NCI-H226 (cell line): ENCODE data around the gene RSPO4.

ENCODE experiments used
- DNase-seq: peaks from one replicate; pipeline ENCODE4 v3.0.0-alpha.2; 2015

The RSPO4 gene

DNA sequence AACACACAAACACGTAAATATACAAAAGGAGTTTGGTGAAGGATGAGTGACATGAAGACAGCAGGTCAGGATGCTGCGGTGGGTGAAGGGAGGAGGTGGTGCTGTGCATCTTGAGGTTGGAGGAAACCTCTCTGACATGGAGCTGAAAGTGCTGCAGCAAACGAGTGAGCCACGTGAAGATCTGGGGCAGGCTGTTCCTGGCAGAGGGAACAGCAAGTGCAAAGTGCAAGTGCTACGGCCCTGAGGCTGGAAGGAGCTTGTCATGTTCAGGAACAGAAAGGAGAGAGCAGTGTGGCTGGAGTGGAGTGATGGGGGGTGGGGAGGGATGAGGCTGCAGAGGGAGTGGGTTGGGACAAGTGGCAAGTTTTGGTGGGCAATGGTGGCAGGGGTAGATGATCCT is 61.2 kb downstream of the RSPO4 start:
- no peak for DNase-seq

DNA sequence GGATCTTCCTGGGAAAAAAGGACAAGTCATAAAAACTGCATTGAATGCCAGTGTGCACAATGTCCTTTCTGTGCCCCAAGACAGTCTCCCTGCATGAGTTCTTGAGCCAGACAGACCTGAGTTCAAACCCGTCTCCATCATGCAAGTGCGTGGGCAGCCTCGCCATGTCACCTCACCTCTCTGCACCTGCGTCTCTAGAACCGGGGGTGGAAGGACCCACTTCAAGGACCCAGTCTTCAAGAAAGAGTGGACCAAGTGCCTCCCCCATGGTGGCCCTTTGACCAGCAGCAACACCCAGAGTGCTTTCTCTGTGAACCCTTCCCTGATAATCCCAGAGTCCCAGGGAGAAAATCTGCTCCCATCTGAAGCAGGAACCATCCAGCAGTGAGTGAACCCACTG is 62.5 kb downstream of the RSPO4 start:
- DNase-seq: no peak

DNA sequence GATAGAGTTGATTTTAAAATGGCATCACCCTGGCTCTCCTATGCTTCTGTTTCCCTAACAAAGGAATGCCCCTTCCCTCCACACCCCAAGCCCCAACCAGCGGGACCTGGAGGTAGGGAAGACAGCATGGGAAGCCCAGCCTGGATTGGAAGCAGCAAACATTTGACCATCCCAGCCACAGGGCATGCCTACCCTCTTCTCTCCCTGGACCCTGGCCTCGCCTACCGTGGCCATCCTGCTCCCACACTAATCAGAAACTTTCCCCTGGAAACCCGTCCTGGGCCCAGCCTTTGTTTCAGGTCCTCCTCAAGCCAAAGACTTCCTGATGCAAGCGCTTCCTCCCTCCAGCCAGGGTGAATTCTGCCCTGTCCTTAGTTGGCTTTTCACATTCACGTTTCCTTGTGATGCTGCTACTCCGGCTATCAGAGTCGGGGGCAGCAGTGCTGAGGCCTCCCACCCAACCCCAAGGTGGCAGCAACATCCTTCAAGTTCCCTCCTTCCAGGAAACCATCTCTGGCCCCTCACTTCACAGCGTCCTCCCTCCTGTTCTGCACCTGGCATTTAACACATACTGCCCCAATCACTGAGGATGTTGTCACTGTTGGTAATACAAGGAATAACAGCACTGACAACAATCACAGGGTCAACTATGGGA is 67.8 kb downstream of the RSPO4 start:
- no peak for DNase-seq

DNA sequence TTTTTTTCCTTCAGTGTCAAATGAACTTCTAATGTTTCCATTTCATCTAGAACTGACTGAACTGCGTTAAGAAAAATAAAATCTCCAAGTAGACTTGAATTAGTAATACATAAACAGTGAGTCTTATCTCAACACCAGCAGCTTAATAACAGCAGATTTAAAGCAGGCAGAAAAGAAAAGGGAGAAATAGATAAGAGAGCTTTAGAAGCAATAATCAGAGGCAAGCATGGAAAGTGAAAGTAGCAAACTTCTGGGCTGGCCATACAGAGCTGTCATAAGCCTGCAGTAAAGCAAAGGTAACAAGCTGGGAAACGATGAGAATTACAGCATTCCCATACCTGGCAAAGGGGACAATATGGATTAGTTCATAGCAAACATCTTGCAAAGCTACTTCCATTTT is 69.1 kb downstream of the RSPO4 start:
- no peak for DNase-seq

DNA sequence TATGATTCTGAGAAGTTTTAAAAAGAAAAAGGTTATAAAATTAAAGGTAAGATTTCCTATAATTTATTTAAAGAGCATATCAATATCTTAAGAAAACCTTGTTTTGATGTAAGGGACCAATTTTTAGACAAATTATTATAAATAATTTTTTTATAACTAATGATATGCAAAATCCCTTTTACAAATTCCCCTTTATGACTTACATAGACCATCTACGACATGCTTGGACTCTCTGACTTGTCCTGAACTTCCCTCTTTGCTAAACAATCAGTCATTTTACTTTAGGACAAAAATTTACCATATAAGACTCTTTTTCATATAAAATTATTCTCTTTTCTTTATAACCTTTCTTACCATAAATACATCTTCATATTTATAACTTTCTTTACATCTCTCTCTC is 70.7 kb downstream of the RSPO4 start:
- DNase-seq: no peak

DNA sequence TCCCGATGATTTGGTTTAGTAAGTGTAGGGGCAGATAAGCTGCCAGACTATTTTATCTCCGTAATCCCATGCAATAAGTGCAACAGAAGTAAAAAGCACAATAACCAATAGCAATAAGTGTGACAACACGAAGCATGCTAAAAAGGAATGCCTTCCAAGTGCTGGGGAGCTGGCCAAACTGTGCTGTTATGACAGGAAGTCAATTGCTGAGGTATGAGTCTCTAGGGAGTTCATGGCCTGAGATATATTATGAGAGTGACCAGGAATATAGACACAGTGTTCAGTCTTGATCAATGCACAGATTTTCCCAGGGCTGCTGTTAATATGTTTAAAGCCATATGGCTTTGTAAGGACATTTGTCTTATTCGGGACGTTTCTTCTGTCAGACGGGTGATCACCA is 75.4 kb downstream of the RSPO4 start:
- no peak for DNase-seq

DNA sequence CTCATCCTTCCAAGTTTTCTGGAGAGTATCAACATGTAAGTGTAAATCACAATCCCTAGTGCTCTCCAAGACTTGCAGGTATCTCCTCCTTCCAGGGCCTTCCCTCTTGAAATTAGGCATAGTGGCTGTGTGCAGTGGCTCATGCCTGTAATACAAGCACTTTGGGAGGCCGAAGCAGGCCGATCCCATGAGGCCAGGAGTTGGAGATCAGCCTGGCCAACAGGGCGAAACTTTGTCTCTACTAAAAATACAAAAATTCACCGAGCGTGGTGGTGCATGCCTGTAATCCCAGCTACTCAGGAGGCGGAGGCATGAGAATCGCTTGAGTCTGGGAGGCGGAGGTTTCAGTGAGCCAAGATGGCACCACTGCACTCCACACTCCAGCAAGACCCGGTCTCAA is 76.6 kb downstream of the RSPO4 start:
- DNase-seq: no peak

DNA sequence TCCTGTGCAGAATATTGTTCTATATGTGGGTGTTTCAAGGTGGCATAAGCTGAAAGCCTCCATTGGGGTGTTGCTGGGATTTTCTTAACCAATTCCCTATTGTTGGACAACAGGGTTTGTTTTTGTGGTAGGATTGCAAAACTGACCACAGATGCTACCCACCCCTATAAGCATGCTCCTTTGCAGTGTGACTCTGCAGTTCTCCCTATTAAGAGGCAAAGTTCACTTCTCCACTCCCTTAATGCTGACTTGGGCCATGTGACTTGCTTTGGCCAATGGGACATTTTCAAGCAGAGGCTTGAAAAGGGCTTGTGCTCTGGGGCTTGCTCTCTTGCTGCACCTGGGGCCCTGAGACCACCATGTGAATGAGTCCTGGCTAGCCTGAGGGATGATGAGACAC is 77.5 kb downstream of the RSPO4 start:
- DNase-seq: no peak

DNA sequence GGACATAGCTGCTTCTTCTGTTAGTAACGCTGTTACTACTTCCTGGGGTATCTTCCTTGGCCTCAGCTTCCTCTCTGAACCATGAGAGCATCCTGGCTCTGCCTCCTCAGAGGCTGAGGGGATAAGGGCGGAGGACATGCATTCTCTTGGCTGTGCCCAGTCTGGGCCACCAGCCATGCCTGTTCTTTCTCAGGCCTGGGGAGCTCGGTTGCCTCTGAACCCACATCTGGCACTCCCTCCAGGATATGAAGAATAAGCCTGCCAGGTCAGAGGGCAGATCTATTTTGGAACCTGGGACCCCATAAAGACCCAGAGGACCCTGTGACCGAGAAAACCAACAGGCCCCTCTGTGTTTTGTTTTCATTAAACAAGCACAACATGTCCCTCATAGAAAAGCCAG is 79.3 kb downstream of the RSPO4 start:
- DNase-seq: no peak

DNA sequence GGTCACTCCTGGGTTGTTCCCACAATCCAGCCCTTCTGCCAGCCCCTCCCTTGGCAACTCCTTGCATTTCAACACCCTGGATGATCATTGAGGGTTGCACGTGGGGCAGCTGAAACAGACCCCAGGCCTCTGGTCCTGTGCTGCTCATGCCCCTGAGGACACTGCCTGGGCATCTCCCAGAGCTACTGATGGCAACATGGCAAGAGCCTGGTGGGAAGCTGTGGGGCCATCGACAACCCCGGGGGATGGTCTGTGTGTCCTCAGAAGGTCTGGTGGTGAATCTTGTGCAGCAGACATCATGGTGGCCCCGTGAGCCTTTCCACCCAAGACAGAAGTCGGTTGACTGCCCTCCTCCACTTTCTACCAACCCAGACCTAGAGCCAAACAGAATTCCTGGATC is 81.0 kb downstream of the RSPO4 start:
- DNase-seq: no peak

DNA sequence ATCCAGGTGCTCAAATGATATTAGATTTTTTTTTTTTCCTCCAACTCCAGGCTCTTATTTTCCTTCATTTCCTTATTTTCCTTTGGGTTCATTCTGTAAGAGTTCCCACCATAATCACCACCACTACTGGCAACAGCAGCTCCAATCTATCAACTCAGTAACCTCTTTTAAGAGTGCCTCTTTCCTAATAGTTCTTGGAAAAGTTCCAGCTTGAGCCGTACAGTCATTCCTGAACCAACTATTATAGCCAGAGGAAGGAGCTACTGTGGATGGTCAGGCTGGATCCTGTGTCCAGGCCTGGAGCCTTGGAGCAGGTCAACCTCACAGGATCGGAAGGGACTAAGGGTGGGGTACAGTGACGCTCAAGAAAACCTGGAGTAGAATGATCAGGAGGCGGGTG is 81.8 kb downstream of the RSPO4 start:
- no peak for DNase-seq

DNA sequence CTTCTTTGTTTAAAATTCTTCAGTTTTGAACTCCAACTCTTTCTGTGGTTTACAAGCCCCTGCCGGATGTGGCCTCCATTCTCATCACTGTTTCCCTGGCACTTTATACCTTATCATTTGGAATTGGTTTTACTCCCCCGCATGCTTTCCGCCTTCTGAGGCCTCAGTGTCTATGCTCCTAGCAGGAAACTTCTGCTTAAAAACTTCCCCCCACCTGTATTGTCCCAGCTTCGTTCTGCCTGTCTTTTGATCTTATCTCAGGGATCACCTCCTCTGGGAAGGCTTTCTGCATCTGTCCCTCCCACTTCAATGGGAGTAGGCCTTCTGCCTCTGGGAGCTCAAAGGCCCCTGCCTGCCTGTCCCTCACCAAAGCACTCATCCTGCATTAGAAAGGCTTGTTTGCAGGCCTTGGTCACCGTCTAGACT is 82.6 kb downstream of the RSPO4 start:
- peak; percentile 56 for DNase-seq

DNA sequence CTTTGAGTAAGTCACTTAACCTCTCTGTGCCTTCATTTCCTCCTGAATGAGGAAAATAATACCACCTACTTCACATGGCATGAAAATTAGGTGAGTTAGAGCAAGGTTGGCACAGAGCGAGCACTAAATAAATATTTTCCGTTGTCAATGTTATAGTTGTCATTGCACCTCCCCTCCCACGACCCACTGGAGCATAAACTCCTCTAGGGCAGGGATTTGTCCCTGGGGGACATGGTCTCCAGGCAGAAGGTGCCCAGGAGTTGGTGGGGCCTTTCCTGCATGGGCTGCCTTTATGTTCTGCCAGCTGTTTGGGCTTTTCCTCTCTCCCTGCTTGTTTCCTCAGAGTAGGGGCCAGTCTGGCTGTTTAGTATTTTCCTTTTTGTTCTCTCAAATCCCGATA is 84.7 kb downstream of the RSPO4 start:
- DNase-seq: no peak

DNA sequence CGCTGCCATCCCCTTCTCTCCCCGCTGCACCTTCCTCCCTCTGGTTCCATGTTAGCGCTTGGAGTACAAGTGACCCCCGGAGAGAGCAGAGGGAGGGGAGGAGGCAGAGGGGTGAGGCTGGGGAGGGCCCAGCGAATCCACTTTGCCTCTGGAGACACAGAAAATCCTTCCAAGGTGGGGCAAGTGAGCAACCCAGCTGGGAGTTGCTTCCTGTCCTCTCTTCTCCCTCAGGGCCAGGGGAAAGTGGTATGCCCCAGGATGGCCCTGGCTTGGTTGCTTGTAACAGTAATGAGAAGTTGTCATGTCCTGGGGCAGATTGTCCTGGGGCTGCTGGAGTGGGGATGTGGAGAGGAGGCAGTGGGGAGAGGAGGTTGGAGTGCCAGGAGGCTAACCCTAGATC is 85.3 kb downstream of the RSPO4 start:
- DNase-seq: no peak

DNA sequence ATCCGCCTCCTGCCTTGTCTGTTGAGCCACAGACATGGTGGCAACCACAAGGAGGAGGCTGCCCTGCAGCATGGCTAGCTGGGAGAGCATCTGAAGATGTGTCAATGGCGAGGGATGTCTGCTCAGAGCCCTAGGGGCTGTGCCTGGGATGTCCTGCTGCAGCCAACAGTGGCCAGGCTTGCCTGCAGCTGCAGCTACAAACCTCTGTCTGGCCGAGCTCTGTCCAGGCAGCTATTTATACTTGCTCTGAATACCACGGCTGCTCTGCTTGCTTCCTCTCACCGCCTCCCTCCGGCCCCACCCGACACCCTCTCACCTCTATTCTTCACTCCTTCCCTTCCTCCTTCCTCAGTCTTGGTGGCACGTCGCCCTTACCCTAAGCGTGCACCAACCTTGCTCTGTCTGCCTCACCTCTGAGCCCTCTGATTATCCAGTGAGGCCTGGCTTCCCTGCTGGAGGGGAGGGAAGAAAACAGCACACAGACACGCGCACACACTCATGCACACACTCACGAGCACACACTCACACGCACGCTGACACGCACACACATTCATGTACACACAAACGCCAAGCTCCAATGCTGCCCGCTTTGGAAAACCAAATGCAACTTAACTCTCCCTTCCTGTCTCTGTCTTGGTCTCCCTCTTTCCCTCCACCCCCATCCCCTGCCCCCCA is 85.8 kb downstream of the RSPO4 start, which contains the start of gene ANGPT4:
ANGPT4 (minus strand) TSS at position 210 of the 675 bp plus-strand sequence; CDS start at position 90, 120 bp downstream.
- DNase-seq: no peak

DNA sequence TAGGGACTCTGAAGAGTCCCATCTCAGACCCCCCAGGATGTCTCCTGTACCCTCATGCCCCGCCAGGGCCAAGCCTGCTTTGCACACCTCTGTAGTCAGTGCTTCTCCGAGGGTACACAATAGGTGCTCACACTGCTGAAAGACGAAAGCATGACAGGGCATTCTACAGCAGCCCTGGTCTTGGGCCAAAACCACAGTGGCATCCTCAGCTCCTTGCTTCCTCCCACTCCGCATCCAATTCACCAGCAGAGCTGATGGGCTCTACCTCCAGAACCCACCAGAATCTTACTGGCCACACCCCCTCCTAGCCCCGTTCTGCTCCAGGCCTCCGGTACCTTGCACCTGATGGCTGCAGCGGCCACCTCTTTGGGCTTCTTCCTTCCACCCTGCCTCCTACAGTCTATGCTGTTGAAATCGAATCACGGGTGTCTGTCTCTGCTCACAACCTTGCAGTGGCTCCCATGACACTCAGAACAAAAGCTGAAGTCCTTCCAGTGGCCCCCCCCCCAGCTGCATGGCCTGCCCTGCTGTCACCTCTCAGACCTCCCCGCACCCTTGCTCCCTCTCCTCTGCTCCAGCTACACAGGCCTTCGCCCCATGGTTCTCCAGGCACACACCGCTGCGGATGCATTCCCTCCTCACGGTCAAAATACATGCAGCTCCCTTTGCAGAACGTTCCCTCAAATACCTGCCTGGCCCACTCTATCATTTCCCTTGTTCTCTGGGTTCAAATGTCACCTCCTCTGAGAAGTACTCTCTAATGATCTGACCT is 87.2 kb downstream of the RSPO4 start:
- no peak for DNase-seq

DNA sequence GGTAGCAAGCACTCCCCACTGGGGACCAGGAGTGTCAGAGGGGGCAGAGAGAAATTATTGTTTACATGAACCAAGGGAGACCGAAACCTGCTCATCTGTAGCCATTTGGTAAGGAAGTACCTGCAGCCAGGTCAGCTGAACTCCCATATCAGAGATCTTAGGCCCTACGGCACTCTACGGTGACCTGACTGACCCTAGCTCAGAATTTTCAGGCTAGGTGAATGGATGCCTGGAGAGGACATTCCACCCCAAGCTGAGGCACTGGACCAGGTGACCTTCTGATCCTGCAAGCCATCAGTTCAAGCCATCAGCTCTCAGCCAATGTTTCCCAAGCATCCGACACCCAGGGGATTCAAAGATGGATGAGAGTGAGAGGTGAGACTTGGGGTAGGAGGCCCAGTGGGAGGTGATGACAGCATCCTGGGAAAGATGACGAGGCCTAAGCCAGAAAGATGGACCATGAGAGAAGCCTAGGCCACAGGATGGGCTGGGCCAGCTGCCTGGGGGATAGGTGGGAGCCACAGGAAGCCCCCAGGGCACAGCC is 88.7 kb downstream of the RSPO4 start:
- DNase-seq: no peak

DNA sequence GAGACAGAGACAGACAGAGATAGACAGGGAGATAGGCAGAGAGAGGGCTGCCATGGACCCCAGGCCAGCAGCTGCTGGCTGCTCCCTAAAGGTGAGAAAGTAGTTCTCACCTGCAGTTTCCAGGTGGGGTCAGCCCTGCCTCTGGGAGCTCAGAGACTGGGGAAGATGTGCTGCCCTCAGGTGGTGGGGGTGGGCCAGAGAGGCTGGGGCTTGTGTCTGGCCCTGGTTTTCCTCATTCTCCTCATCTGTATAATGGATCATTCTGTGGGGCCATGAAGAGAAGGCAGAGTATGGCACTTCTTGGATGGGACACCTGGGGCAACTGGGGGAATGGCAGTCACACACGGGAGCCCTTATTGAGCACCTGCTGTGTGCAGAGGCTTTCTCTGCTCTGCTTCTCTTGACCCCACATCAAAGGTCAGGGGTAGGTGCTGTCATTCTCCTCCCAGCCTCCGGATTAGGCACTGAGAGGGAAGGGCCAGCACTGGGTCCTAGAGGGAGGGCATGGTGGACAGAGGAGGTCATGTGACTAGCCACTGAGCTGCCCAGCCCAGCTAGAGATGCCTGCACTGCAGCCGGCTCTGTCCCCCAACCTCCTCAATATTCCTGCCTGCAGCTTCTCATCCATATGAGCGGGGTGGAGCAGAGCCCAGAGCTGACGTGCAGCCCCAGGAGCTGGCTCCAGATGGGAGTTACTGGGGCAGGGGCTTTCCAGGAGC is 90.1 kb downstream of the RSPO4 start:
- DNase-seq: no peak

DNA sequence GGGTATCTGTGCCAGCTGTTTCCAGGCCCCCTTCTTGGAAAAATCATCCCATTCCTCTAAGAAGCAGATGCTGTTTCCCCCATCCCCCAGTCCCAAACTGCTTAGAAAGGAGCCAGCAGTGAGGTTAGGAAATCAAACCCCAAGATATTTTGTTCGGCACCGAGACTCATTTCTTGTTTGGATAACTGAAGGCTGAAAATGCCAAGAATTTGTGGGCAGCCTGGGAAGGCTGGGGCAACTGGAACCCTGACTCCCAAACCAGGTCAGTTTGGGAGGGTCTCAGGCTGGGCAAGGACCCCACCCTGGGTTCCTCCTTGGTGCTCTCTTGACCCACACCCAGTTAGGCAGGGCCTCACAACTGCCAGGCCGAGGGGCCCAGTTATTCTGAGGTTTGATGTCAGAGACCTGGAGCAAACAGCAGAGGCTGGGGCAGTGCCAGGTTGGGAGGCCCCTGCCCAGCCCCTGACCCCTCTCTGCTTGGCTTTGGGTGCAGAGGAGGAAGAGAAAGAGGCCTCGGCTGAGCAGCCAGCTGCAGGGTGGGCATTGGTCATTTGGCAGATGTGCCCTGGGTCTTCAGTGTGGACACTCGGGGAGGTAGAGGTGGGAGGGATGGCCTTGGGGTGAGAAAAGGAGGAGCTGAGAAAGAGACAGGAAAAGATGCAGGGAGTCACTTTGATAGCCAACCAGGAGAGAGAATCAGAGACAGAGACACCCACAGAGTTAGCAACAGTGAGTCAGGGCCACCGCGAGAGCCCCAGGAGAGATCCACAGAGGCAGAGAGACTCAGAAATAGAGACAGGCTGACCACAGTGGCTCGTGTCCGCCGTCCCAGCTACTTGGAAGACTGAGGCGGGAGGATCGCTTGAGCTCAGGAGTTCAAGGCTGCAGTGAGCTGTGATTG is 91.0 kb downstream of the RSPO4 start:
- DNase-seq: peak; percentile 5

DNA sequence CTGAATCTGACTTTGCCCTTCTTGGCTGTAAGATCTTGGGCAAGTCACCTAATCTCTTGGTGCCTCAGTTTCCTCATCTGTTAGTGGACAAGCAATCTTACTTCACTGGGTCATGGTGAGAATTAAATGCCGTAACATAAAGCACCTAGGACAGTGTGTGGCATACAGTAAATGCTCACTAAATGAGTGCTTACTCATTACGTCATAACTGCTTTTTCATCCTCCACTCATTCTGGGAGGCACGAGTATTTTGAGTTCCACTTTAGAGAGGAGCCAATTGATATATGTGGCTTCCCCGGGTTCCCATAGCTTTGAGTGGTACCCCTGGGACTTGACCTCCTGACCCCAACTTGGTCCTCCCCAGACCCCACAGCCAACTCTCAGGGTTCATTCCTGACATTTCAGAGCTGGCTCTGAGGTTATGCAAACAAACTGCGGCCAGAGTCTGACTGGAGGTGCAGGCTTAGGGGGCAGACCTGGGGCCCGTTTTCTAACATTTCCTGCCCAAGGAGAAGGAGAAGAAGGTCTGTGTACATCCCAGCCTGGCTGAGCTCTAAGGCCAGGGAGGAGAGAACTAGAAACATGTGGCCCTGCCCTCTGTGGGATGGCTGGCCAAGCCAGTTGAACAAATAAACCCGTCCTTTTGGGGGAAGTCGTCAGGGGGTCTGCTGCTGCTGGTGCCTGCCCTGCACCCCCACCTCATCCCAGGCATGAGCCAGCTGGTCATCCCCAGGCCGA is 91.8 kb downstream of the RSPO4 start:
- no peak for DNase-seq

DNA sequence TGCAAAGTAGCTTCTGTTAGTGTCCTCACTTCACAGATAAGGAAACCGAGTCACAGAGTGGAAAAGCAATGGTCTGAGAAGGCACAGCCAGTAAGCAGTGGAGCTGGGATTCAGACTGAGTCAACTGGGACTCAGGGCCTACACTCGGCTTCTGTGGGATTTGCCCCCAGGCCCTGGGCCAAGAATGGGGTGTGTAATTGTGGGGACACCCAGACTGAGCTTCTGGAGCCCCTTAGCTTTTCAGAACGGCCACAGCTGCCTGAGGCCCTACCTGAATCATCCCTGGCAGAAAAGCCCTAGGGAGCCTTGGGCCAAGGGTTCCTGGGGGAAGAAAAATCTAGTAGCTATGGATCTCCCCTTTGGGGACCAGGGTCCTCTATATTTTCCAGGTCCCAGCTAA is 92.5 kb downstream of the RSPO4 start:
- no peak for DNase-seq
